Amniotic epithelial cell (primary cell): ENCODE results near the gene ARTN.

Source experiments
- DNase-seq: peaks from one replicate; pipeline ENCODE4 v3.0.0-alpha.2; 2010; ENCODE audit warnings: low read depth

The ARTN gene

DNA sequence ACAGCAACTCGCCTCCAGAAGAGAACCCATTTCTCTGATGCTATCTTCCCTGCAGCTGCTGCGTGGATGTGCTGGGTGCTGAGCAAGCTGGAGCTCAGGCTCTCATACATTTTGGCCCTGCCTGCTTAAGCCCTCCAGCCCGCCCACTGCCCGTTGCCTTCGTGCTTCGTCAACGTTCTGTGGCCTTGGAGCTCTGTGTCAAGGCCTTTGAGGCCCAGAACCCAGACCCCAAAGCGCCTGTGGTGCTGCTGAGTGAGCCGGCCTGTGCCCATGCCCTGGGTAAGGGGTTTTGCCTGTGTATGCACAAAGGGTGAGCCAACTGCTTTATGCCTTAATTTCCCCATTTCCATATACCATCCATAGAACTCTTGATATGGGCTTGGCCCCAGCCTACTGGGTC, 37.3 kb downstream of the ARTN start:
- DNase-seq: no peak

DNA sequence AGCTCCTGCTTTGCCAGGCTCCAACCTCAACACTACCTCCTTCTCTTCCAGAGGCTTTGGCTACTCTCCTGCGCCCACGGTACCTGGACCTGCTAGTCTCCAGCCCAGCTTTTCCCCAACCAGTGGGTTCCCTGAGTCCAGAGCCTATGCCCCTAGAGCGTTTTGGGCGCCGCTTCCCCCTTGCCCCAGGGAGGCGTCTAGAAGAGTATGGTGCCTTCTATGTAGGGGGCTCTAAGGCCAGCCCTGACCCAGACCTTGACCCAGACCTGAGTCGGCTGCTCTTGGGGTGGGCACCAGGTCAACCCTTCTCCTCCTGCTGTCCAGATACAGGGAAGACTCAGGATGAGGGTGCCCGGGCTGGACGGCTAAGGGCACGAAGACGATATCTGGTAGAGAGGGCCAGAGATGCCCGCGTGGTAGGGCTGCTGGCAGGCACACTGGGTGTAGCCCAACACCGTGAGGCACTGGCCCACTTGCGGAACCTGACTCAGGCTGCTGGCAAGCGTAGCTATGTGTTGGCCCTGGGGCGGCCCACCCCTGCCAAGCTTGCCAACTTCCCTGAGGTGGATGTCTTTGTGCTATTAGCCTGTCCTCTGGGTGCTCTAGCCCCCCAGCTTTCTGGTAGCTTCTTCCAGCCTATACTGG, 37.9 kb downstream of the ARTN start:
- no peak for DNase-seq

DNA sequence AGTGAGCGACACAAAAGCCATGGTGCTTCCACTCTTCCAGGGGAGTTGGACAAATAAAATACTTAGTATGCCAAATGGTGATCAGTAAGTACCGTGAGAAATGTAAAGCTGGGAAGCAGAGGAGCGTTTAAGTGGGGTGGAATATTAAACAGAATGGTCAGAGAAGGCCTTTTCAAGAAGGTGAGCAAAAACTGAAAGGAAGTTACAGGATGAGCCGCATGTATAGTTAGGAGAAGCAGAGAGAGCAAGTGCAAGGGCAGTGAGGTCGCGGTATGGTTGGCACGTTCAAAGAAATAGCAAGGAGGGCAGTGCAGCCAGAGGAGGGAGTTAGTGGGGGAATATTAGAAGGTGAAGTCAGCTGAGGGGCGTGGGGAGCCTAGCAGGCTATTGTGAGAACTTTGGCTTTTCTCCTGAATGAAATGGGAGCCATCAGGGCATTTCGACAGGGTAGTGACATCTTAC, 40.4 kb downstream of the ARTN start:
- peak; percentile 11 for DNase-seq

DNA sequence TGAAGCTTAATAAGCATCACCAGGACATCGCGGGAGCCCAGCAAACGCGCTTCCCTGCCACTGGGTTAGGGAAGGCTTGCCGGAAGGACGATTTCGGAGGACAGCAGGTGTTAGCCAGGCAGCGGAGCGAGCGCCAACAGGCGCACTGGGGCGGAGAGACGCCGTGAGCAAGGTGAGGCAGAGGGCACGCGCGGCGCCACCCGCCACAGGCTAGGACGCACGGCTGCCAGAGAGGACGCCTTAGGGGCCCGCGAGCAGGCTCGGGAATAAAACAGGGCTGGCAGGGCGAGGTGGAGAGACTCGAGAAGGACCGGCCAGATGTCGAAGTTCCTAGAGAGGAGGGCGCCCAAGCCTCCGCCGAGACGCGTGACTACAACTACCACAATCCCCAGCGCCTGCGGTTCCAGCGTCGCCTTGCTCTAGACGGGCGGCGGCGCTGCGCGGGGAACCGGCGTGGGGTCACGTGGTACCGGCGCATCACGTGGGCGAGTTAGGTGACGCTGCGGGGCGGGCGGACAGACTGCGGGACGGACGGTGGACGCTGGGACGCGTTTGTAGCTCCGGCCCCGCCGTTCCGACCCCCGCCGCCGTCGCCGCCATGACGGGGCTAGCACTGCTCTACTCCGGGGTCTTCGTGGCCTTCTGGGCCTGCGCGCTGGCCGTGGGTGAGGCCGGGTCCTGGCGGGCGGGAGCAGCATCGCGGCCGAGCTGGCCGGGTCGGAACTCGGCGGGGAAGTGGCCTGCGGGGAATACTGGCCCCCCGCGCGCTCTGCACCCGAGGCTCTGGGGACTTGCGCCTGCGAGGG, 41.0 kb downstream of the ARTN start, which contains the start of gene ATP6V0B:
Gene ATP6V0B, plus strand, starts transcription at position 518 of the 806 bp plus-strand sequence. Its CDS starts 81 bp downstream, at position 599.
- peak; percentile 87 for DNase-seq

DNA sequence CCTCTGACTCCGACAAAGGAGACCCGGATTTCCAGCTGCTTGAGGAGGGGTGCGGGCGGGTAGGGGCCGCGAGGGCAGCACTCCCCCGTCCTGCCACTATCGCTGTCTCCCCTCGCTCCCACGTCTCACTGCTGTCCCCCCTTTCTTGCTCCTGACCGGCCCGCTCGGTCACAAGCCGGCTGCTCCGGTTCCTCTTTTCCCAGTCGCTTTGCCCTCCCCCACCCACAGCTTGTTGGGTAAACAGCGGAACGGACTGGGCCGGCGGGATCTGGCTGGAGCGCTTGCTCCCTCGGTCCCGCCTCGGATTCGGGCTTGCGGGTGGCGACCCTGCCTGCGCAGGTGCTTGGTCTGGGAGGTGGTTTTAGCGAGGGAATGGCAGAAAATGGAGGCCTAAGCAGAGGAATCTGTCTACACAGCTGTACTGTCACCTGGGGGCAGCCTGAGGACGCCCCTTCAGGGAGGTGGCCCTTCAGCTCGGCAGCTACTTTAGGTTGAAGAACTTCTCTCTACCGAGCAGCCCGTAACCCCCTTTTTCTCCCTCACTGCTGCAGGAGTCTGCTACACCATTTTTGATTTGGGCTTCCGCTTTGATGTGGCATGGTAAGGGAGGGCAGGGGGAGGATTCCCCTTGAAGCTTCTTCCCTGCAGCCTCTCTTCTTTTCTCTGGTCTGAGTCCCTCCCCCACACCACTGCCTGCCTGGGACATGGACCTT, 41.8 kb downstream of the ARTN start:
- DNase-seq: peak; percentile 37

DNA sequence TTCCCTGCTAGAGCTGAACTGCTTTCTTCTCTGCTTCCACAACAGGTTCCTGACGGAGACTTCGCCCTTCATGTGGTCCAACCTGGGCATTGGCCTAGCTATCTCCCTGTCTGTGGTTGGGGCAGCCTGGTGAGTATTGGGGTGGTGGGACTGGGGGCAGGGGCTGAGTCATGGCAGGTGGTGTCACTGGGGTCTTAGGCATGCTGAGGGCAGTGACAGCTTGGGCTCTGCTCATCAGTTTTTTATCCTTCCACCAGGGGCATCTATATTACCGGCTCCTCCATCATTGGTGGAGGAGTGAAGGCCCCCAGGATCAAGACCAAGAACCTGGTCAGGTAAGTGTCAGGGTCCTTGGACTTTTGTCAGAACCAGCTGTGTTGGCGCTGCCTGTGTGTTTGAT, 42.4 kb downstream of the ARTN start:
- DNase-seq: no peak

DNA sequence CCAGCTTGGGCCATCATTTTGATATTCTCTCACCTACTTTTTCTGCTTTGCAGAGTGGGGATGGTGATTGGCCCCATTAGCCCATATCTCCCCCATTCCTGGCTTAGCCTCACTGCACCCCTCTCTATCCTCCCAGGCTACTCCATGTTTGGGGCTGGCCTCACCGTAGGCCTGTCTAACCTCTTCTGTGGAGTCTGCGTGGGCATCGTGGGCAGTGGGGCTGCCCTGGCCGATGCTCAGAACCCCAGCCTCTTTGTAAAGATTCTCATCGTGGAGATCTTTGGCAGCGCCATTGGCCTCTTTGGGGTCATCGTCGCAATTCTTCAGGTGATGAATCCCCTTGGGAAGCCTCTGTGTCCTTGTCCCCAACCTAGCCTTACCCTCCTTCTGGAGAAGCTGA, 43.3 kb downstream of the ARTN start:
- DNase-seq: no peak

DNA sequence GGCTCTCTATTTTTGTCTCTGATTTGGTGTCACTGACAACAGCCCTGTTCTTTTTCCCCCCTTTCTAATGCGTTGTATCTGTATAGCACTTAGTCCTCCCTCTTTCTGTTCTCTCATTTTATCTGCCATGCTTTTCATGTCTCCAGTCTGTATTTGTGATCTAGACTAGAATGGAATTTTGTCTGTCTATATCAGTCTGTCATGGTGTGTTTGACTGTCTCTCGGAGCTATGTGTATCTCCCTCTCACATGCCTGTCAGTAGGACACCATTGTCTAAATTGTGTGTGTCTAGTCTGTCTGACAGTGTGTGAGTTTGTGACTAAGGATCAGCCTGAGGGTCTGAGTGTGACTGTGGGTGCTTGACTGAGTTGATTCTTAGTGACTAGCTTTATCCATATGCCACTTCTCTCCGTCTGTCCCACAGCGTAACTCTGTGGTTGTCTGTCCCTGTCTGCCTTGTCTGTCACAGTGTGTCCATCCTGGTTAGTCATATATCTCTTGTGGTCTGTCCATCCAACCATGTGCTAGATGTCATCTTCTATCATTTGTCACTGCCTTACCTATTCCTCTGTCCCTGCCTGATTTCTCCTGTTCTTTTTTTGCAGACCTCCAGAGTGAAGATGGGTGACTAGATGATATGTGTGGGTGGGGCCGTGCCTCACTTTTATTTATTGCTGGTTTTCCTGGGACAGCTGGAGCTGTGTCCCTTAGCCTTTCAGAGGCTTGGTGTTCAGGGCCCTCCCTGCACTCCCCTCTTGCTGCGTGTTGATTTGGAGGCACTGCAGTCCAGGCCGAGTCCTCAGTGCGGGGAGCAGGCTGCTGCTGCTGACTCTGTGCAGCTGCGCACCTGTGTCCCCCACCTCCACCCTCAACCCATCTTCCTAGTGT, 44.0 kb downstream of the ARTN start:
- DNase-seq: no peak

DNA sequence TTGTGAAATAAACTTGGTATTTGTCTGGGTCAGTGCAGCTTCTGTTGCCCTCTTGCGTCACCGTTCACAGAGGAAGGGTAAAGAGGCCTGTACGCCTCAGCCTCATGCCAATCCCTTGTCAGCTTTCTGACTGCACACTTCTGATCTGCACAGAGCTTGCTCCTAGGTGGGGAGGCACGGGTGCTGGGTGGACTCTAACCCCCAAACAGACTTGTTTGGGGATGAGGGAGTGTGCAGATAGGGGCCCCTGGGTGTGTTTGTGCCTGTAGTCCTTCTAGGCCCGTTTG, 44.6 kb downstream of the ARTN start:
- peak; percentile 27 for DNase-seq

DNA sequence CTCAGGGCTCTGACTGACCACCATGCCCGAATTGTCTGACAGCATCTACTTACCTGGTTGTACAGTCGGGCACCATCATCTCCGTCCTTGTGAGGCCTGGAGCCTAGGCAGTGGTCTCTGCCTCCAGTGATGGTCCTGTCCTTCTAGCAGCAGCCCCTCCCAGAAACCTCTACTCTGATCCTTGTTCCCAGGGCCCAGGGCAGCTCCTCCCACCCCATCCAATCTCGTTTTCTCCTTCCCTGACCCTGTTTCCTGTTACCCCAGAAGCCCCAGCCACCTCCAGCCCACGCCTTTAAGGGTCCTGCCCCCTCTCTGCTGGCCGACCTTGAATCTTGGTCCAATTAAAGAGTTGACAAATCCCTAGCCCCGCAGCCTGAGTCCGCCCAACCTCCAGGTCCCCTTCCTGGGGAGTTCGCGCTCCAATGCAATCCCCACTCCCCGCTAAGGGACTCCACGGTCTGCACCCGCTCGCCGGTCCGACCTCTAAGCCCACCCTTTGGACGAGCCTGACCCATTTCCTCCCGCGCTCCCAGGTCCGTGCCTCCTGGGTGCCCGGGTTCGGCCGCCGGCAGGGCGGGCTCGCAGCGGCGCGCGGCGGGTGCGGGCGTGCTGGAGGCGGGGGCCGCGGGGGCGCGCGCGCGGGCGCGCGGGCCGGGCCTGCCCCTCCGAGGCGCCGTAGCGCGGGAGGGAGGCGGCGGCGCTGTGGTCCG, 45.1 kb downstream of the ARTN start, which contains the start of gene B4GALT2:
Gene B4GALT2, plus strand, starts transcription at position 660 of the 710 bp plus-strand sequence. CDS start 1,951 bp downstream, outside the sequence.
- DNase-seq: peak; percentile 8

DNA sequence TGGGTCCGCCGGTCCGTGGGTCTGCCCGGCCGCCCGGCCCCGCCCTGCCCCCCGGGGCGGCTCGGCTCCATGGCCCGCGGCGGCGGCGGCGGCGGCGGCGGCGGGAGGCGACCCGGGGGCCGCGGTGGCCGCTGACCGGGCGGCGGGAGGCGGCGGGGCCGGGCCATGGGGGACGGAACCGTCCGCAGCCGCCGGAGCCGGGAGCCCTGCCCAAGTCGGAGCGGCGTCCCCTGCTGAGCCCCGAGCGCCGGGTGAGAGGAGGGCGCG, 45.6 kb downstream of the ARTN start:
- no peak for DNase-seq

DNA sequence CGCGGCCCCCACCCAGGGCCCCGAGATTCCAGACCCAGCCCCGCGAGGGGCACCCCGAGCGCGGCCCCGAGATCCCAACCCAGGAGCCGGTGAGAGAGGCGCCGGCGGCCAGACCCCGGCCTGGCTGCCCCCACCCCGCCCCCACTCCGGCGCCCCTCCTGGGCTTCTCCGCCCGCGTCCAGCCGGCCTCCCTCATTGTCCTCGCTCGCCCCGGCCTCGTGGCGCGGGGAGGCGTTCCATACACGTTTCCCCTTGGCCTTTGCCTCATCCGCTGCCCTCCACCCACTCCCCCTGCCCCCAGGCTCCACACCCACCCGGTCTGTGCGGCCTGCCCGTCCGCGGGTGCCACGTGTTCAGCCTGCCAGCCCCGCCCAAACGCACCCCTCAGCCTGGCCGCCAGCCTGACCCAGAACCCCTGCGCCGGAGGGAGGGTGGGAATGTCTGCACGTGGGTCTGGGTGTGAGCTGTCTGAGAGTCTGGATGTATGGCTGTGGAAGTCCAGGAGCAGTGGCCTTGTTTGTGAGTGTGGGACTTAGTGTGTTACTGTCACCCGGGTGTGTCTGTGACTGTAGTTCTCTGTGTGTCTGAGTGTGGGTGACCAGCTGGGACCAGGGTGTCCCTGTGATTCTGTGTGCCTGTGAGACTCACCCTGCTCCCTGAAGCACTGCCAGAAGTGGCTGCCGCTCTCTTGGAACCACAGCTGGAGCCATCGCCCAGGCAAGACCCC, 46.1 kb downstream of the ARTN start:
- DNase-seq: peak; percentile 38

DNA sequence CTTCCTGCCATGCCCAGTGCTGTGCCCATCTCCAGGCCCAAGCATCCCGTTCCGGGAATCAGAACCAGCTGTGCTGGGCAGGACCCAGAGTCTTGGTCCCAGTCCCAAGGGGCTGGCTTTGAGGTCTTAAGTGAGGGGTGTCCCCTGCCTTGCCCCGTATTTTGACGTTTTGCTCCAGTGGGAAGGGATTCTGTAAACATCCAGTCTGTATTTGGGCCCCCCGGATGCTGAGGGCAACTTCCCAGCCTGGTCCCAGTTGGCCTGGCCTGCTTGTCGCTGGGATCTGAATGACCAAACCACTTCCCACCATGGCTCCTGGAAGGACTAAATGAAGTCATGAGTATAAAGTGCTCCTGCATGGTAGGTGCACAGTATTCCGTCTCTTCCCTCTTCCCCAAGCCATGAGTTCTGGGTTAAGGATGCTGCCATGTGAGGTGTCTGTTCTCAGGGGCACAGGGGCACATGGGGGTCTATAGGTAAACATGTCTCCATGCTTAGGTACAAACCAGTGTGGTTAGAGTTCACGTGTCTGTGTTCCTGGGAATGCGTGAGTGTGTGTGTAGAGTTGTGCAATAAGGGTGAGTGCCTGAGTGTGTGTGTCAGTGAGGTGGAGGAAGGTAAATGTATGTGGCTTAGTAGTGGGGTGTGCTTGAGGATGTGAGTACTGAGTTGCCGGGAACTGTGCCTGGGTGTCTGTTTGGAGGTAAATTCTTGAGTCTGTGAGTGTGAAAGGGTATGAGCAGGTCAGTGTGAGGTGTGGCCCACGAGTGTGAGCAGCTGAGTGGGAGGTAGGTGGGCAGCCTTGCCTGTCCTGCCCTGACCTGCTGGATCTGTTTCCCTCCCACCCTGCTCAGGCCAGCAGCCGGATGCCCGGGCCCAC, 46.9 kb downstream of the ARTN start:
- DNase-seq: peak; percentile 69

DNA sequence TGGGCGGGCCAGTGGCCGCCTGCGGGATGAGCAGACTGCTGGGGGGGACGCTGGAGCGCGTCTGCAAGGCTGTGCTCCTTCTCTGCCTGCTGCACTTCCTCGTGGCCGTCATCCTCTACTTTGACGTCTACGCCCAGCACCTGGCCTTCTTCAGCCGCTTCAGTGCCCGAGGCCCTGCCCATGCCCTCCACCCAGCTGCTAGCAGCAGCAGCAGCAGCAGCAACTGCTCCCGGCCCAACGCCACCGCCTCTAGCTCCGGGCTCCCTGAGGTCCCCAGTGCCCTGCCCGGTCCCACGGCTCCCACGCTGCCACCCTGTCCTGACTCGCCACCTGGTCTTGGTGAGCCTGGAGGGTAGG, 47.5 kb downstream of the ARTN start:
- DNase-seq: no peak

DNA sequence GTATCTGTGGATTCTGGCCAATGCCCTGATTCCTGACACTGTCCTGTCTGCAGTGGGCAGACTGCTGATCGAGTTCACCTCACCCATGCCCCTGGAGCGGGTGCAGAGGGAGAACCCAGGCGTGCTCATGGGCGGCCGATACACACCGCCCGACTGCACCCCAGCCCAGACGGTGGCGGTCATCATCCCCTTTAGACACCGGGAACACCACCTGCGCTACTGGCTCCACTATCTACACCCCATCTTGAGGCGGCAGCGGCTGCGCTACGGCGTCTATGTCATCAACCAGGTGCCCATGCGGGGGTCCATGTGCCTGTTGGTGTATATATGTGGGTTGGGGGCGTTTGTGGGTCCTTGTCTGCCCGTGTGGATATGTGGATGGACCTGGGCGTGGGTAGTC, 48.0 kb downstream of the ARTN start:
- no peak for DNase-seq

DNA sequence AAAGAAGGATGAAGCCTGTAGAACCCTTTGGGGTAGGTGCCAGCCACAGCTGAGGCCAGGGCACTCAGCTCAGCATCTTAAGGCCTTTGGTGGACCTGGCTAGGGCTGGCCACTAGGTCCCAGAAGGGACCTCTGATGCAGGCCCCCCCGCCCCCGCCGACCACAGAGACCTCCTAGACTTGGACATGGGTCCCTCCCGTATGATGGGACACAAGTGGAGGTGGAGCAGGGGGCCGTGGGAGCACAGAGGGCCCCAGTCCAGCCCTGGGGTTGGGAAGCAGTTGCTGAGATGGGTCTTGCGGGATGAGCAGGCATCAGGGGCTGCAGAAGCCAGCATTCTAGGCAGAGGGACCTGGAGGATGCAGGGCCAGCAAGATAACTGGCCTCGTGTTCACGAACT, 48.6 kb downstream of the ARTN start:
- no peak for DNase-seq

DNA sequence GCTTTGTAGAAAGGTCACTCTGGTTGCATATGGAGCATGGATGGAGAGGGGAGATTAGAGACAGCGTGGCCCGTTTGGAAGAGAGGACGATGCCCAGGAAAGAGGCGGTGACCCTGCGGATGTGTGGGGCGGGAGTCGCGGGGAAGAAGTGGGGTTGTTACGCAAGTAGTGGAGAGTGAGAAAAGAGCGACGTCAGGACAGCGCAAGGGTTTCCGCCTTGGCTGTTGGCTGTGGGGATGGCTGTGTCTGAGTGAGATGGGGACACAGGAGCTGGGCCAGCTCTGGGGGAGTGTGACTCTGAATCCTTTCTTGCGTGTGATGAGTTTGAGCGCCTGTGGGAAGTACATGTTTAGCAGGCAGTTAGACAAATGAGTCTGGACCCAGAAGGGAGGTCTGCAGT, 49.2 kb downstream of the ARTN start:
- no peak for DNase-seq

DNA sequence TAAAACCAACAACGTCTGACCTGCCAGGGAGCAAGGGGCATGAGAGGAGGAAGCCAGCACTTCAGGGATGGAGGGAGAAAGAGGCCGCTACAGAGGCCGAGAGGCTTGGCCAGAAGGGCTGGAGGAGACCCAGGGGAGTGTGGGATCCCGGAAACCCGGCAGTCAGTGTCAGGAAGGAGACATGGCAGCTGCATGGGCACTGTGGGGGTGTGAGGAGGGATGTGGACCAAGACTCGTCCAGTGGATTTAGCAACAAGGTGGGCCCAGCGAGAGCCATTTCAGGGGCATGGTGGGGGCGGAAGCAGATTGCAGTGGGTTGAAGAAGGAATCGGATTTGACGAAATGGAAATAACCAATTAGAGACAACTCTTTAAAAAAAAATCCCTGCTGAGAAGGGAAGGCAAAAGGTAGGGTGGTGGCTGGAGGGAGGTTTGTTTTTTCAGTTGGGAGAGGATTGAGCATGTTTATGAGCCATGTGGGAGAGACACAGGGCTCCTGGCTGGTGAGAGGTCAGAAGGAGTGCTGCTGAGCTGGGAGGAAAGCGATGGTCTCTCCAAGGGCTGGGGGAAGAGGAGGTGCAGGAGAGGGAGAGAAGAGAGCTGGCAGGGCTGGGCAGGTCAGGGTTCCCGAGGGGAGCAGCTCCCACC, 49.8 kb downstream of the ARTN start:
- DNase-seq: no peak

DNA sequence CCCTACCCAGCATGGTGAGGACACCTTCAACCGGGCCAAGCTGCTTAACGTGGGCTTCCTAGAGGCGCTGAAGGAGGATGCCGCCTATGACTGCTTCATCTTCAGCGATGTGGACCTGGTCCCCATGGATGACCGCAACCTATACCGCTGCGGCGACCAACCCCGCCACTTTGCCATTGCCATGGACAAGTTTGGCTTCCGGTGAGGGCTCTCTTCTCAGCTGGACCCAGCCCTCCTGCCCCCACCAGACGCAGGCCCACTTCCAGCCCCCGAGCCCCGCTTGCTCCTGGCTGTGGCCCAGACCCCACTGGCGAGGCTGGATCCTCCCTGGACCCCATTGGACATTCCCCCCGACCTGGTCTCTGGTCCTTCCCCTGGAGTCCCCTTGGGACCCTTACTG, 51.3 kb downstream of the ARTN start:
- no peak for DNase-seq
